Measurements from ENCODE around the gene TUBA4B. TPM values are rescaled to one million over a fixed set of nuclear protein-coding genes. Genes with fewer than 3 reads are reported as not detected.

TUBA4B gene
- total RNA-seq, 4 donors from 2014 or later: not detected

DNA sequence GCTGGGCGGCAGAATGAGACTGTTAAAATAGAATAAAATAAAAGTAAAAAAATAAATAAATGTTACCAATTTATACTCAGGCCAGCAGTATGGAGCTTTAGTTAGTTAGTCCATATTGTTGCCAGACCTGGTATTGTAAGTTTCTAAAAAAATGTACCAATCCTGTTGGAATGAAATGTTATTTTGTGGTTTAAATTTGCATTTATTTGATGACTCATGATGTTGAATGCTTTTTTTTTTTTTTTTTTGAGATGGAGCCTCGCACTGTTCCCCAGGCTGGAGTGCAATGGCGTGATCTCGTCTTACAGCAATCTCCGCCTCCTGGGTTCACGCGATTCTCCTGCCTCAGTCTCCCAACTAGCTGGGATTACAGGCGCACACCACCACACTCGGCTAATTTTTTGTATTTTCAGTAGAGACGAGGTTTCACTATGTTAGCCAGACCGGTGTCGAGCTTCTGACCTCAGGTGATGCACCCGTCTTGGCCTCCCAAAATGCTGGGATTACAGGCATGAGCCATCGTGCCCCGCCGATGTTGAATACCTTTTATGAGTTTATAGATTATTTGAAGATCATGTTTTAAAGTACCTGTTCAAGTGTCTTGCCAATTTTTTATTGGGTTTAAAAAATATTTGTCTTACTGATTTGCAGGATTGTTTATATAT lies 61.9 kb downstream of the TUBA4B start:
- DNase-seq (ENCODE audit: low spot score) (no peak), ATAC-seq (ENCODE audit: low FRiP score) (no peak)
- TF ChIP-seq, protein P1, sequence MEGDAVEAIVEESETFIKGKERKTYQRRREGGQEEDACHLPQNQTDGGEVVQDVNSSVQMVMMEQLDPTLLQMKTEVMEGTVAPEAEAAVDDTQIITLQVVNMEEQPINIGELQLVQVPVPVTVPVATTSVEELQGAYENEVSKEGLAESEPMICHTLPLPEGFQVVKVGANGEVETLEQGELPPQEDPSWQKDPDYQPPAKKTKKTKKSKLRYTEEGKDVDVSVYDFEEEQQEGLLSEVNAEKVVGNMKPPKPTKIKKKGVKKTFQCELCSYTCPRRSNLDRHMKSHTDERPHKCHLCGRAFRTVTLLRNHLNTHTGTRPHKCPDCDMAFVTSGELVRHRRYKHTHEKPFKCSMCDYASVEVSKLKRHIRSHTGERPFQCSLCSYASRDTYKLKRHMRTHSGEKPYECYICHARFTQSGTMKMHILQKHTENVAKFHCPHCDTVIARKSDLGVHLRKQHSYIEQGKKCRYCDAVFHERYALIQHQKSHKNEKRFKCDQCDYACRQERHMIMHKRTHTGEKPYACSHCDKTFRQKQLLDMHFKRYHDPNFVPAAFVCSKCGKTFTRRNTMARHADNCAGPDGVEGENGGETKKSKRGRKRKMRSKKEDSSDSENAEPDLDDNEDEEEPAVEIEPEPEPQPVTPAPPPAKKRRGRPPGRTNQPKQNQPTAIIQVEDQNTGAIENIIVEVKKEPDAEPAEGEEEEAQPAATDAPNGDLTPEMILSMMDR (IDR thresholded peaks at IDR 0.05): no peak

Small RNA genes lying within 50 kb of the gene (small RNA-seq; reads per million reads assigned to genes)
- gene MIR153-1: not detected

Other genes starting within 250 kb of the TUBA4B start
- gene CFAP65, start 211.7 kb upstream of the TUBA4B start, total RNA-seq: under 1 TPM in 1 of 4 donors, not detected in 3; 0.19 TPM
- under 1 TPM in 1 of 4 donors, not detected in 3; 0.48 TPM for gene IHH, start 192.3 kb upstream of the TUBA4B start, total RNA-seq
- 10 to 100 TPM; 13.8 to 23.2 (median 17.5) TPM for gene NHEJ1, start 92.4 kb upstream of the TUBA4B start, total RNA-seq
- gene SLC23A3, start 83.2 kb upstream of the TUBA4B start, total RNA-seq: 1 to 10 TPM; 1.0 to 2.7 (median 1.2) TPM
- gene CNPPD1, start 76.3 kb upstream of the TUBA4B start, total RNA-seq: 10 to 100 TPM; 37.0 to 77.2 (median 43.0) TPM
- 10 to 100 TPM; 48.5 to 73.9 (median 57.7) TPM for gene RETREG2, start 75.0 kb upstream of the TUBA4B start, total RNA-seq
- gene ZFAND2B, start 46.5 kb upstream of the TUBA4B start, total RNA-seq: 10 to 100 TPM; 25.1 to 57.1 (median 40.1) TPM
- gene ABCB6, start 34.3 kb upstream of the TUBA4B start, total RNA-seq: 10 to 100 TPM; 24.1 to 35.6 (median 28.8) TPM
- gene ATG9A, start 23.6 kb upstream of the TUBA4B start, total RNA-seq: 10 to 100 TPM; 24.4 to 52.2 (median 38.6) TPM
- 10 to 100 TPM; 13.5 to 77.4 (median 22.7) TPM for gene ANKZF1, start 23.4 kb upstream of the TUBA4B start, total RNA-seq
- 10 to 100 TPM in 3 of 4 donors, 1 to 10 TPM in 1; 9.0 to 21.9 (median 12.3) TPM for gene GLB1L, start 7.8 kb upstream of the TUBA4B start, total RNA-seq
- 10 to 100 TPM in 3 of 4 donors, 1 to 10 TPM in 1; 9.8 to 18.9 (median 12.5) TPM for gene STK16, start 7.8 kb upstream of the TUBA4B start, total RNA-seq
- gene TUBA4A, start 675 bp downstream of the TUBA4B start, total RNA-seq: 10 to 100 TPM; 26.9 to 74.0 (median 50.3) TPM
- 10 to 100 TPM; 27.5 to 56.6 (median 46.8) TPM for gene DNAJB2, start 26.1 kb downstream of the TUBA4B start, total RNA-seq
- 1 to 10 TPM in 1 of 4 donors, under 1 TPM in 1, not detected in 2; 0.12 to 1.0 TPM for gene PTPRN, start 56.2 kb downstream of the TUBA4B start, total RNA-seq
- not detected for gene RESP18, start 79.5 kb downstream of the TUBA4B start, total RNA-seq
- gene DNPEP, start 134.7 kb downstream of the TUBA4B start, total RNA-seq: 10 to 100 TPM; 58.4 to 97.4 (median 85.7) TPM
- gene DES, start 165.1 kb downstream of the TUBA4B start, total RNA-seq: 100 to 1,000 TPM in 3 of 4 donors, 10 to 100 TPM in 1; 39.4 to 292 (median 182) TPM
- gene SPEG, start 181.6 kb downstream of the TUBA4B start, total RNA-seq: 10 to 100 TPM; 12.4 to 28.9 (median 17.7) TPM
- gene GMPPA, start 245.6 kb downstream of the TUBA4B start, total RNA-seq: 10 to 100 TPM; 22.6 to 37.8 (median 29.4) TPM

All from omental fat pad (tissue), 4 donors.